ENCODE data around the gene CAPG.

DNA sequence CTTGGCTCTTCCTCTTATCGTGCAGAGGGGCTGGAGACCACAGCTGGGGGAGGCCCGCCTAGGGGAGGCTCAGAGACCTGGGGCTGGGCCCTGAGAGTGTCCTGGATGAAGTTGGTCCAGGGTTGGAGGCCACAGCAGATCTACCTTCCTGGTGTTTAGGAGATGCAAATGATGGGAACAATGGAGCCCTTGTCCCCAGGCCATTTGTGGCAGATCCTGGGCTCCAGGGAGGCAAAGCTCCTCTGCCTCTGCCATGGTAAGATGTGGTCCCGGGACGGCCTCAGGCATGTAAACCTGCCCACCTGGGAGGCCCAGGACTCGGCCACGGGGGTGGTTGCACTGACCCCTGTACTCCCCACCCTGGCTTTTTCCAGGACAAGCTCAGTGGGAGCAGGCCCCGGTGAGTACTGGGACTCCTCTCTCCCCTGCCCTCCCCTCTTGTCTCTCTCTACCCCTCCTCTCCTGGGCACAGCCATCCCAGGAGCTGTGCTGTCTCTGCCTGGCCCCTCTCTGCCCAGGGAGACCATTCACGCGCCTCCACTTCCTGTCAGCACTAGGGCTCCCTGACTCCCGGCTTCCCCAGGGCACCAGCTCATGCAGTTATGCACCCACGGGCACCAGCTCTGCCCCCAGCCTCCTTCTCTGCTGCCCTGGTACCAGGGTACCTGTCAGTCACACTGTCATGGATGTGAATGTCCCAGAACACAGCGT, 19.2 kb upstream of the CAPG start:
- TF ChIP-seq, protein P1, sequence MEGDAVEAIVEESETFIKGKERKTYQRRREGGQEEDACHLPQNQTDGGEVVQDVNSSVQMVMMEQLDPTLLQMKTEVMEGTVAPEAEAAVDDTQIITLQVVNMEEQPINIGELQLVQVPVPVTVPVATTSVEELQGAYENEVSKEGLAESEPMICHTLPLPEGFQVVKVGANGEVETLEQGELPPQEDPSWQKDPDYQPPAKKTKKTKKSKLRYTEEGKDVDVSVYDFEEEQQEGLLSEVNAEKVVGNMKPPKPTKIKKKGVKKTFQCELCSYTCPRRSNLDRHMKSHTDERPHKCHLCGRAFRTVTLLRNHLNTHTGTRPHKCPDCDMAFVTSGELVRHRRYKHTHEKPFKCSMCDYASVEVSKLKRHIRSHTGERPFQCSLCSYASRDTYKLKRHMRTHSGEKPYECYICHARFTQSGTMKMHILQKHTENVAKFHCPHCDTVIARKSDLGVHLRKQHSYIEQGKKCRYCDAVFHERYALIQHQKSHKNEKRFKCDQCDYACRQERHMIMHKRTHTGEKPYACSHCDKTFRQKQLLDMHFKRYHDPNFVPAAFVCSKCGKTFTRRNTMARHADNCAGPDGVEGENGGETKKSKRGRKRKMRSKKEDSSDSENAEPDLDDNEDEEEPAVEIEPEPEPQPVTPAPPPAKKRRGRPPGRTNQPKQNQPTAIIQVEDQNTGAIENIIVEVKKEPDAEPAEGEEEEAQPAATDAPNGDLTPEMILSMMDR (IDR thresholded peaks at IDR 0.05 in 2 of 3, conservative IDR thresholded peaks at IDR 0.05 in 1 of 3; ENCODE audit: insufficient read depth in 2 of 3, low read depth in 1 of 3, low read length in 3 of 3) = no peak
- TF ChIP-seq ETV6 (IDR thresholded peaks at IDR 0.05; ENCODE audit: borderline replicate concordance in 1 of 2, low read depth in 2 of 2, low read length in 1 of 2) (no peak), ETV6 (CRISPR knock-in tag; IDR thresholded peaks at IDR 0.05; ENCODE audit: borderline replicate concordance) (no peak), KDM1A (IDR thresholded peaks at IDR 0.05) (no peak)
- TF ChIP-seq, protein P2, sequence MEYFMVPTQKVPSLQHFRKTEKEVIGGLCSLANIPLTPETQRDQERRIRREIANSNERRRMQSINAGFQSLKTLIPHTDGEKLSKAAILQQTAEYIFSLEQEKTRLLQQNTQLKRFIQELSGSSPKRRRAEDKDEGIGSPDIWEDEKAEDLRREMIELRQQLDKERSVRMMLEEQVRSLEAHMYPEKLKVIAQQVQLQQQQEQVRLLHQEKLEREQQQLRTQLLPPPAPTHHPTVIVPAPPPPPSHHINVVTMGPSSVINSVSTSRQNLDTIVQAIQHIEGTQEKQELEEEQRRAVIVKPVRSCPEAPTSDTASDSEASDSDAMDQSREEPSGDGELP (CRISPR knock-in tag; IDR thresholded peaks at IDR 0.05; ENCODE audit: borderline replicate concordance) = no peak
- TF ChIP-seq, protein P3, sequence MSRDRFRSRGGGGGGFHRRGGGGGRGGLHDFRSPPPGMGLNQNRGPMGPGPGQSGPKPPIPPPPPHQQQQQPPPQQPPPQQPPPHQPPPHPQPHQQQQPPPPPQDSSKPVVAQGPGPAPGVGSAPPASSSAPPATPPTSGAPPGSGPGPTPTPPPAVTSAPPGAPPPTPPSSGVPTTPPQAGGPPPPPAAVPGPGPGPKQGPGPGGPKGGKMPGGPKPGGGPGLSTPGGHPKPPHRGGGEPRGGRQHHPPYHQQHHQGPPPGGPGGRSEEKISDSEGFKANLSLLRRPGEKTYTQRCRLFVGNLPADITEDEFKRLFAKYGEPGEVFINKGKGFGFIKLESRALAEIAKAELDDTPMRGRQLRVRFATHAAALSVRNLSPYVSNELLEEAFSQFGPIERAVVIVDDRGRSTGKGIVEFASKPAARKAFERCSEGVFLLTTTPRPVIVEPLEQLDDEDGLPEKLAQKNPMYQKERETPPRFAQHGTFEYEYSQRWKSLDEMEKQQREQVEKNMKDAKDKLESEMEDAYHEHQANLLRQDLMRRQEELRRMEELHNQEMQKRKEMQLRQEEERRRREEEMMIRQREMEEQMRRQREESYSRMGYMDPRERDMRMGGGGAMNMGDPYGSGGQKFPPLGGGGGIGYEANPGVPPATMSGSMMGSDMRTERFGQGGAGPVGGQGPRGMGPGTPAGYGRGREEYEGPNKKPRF (IDR thresholded peaks at IDR 0.05; ENCODE audit: low read depth, low read length) = no peak
